SKM-1 treated with dmso at 0.1 percent for 144 hours (cell line): Measurements from ENCODE around the gene SLC25A40.

ENCODE experiments used
- DNase-seq: peaks from one replicate; lab custom pipeline; 2025; ENCODE audit not compliant: unreplicated experiment; lab: John Stamatoyannopoulos, UW

Gene SLC25A40

DNA sequence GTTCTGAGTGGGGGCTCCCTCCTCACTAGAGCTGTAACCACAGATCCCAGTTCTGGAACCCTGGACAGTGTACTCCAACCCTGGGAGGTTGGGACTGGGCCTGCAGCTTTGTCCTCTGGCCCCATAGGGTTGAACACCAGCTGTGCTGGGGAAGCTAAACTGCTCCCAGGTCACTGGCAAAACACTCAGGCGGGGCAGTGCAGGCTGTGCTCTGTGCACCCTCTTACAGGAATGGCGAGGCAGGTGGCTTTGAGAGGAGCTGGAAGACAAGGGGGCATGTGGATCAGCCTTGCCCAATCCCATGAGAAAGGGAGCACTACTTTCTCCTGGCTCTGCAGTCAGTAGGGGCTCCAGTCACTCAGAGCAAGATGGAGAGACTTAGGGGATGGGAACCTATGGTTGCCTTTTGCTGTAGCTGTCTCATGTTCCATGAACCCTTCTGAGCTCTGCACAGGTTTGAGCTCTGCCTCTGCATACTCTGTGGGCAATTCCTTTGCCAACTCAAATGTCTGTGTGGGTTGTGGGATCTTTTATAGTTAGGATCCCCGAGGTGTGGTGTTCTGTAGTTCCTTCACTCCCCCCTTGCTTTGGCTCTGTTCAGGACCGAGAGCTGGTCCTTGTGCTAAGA is 90.7 kb downstream of the SLC25A40 start:
- no peak for DNase-seq

- DNase-seq, result no peak
Measured at GRCh38 chr7:87784424-87784823, 91.7 kb downstream of the SLC25A40 start.
